Measurements from ENCODE around the gene CMTM3.

Gene CMTM3

GRCh38 chr16:66569827-66570405, 34.6 kb upstream of the CMTM3 start:
- H3K36me3 ChIP-seq (ENCODE audit: insufficient read depth, low read length): no peaks in the 10 kb centered on the region
- no peaks in the 10 kb centered on the region for H3K27me3 ChIP-seq (ENCODE audit: control insufficient read depth in 1 of 2, insufficient read depth in 2 of 2, low read length in 2 of 2)
- no peaks in the 10 kb centered on the region for H3K9me3 ChIP-seq (ENCODE audit: low read length)
- H3K27ac ChIP-seq (ENCODE audit: low read depth, low read length): no peak overlapping the region
- H3K4me1 ChIP-seq (ENCODE audit: insufficient read depth, low read length): no peaks in the 10 kb centered on the region
- no peak overlapping the region for H3K9ac ChIP-seq (ENCODE audit: low read length)
- no peak overlapping the region for H3K4me3 ChIP-seq (ENCODE audit: low read depth in 1 of 2, low read length in 2 of 2)

GRCh38 chr16:66572356-66572755, 32.1 kb upstream of the CMTM3 start:
- peaks cover 0 to under 1% of the 10 kb centered on the region in 2 donors for H3K27me3 ChIP-seq (ENCODE audit: control insufficient read depth in 1 of 2, insufficient read depth in 2 of 2, low read length in 2 of 2)
- no peak overlapping the region for H3K27ac ChIP-seq (ENCODE audit: low read depth, low read length)
- H3K9me3 ChIP-seq (ENCODE audit: low read length): no peaks in the 10 kb centered on the region
- H3K9ac ChIP-seq (ENCODE audit: low read length): no peak overlapping the region
- H3K4me3 ChIP-seq (ENCODE audit: low read depth in 1 of 2, low read length in 2 of 2): no peak overlapping the region
- no peaks in the 10 kb centered on the region for H3K36me3 ChIP-seq (ENCODE audit: insufficient read depth, low read length)
- no peaks in the 10 kb centered on the region for H3K4me1 ChIP-seq (ENCODE audit: insufficient read depth, low read length)

DNA sequence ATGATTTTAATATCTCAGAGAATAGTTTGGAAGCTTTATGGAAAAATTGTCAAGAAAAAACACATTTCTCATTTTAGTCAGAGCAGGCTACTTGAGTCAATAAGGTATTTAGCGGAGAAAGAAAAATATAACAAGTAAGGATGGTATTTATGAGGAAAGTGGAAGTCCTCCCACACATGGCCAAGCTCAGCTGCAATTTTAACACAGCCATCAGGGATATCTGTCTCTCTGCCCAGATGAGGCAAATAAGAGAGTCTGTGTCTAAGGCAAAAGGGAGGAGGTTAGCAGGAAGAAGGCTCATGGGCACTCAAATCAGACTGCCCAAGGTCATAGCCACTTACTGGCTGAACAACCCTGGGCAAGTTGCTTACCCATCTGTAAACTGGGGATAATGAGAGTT, 30.4 kb upstream of the CMTM3 start:
- Histone ChIP-seq H3K9me3 (ENCODE audit: low read length) (no peaks in the 10 kb centered on the region), H3K9ac (ENCODE audit: low read length) (no peak overlapping the region), H3K4me1 (ENCODE audit: insufficient read depth, low read length) (peaks cover 11% of the 10 kb centered on the region)

DNA sequence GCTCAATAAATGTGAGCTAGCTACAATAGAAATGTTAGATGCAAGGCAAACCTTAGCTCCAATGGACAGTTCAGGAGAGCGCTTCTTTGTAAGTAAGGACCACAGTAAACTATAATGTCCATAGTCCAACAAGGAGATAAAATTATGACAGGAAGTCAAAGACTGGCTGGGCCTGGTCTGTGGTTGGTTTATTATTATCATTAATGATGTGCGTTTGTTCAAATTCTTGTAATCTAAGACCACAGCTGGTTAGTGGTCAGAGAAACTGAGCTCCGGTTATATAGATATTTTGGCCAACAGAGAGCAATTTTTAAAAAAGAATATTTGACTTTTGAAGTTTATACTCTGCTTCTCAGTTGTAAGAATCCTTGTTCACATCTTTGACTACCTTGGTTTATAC, 30.0 kb upstream of the CMTM3 start:
- H3K27me3 ChIP-seq (ENCODE audit: control insufficient read depth in 1 of 2, insufficient read depth in 2 of 2, low read length in 2 of 2): peaks cover 18 to 21% of the 10 kb centered on the region in 2 donors
- no peak overlapping the region for H3K9ac ChIP-seq (ENCODE audit: low read length)
- no peaks in the 10 kb centered on the region for H3K36me3 ChIP-seq (ENCODE audit: insufficient read depth, low read length)
- H3K4me1 ChIP-seq (ENCODE audit: insufficient read depth, low read length): peaks cover 11% of the 10 kb centered on the region
- no peaks in the 10 kb centered on the region for H3K9me3 ChIP-seq (ENCODE audit: low read length)
- H3K4me3 ChIP-seq (ENCODE audit: low read depth in 1 of 2, low read length in 2 of 2): no peak overlapping the region
- no peak overlapping the region for H3K27ac ChIP-seq (ENCODE audit: low read depth, low read length)

More for the DNA sequence above, 30.4 kb upstream of the CMTM3 start:
- Histone ChIP-seq H3K4me3 (ENCODE audit: low read depth in 1 of 2, low read length in 2 of 2) (no peak overlapping the region), H3K36me3 (ENCODE audit: insufficient read depth, low read length) (no peaks in the 10 kb centered on the region), H3K27ac (ENCODE audit: low read depth, low read length) (no peak overlapping the region), H3K27me3 (ENCODE audit: control insufficient read depth in 1 of 2, insufficient read depth in 2 of 2, low read length in 2 of 2) (peaks cover 15 to 18% of the 10 kb centered on the region in 2 donors)

GRCh38 chr16:66575060-66575459, 29.4 kb upstream of the CMTM3 start:
- H3K9me3 ChIP-seq (ENCODE audit: low read length): no peaks in the 10 kb centered on the region

DNA sequence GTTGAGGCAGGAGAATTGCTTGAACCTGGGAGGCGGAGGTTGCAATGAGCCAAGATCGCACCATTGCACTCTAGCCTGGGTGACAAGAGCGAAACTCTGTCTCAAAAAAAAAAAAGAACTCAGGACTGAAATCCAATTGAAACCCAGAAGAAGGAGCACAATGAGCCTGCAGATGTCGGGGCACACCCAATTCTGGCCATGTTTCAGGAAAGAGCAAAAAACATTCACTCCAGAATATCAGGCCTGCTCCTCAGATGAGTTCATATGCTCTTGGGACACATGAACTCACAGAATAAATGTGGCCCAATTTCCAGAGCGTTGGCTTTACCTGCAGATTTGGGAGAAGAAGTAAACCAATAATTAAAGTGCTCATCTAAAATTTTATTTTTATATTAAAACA, 28.2 kb upstream of the CMTM3 start:
- H3K36me3 ChIP-seq (ENCODE audit: insufficient read depth, low read length): no peaks in the 10 kb centered on the region
- no peak overlapping the region for H3K27ac ChIP-seq (ENCODE audit: low read depth, low read length)
- peaks cover 11% of the 10 kb centered on the region for H3K4me1 ChIP-seq (ENCODE audit: insufficient read depth, low read length)
- H3K9me3 ChIP-seq (ENCODE audit: low read length): no peaks in the 10 kb centered on the region
- no peak overlapping the region for H3K9ac ChIP-seq (ENCODE audit: low read length)
- peaks cover 21 to 23% of the 10 kb centered on the region in 2 donors for H3K27me3 ChIP-seq (ENCODE audit: control insufficient read depth in 1 of 2, insufficient read depth in 2 of 2, low read length in 2 of 2)
- no peak overlapping the region for H3K4me3 ChIP-seq (ENCODE audit: low read depth in 1 of 2, low read length in 2 of 2)

More at GRCh38 chr16:66575060-66575459, 29.4 kb upstream of the CMTM3 start:
- H3K9ac ChIP-seq (ENCODE audit: low read length): no peak overlapping the region
- peaks cover 20 to 21% of the 10 kb centered on the region in 2 donors for H3K27me3 ChIP-seq (ENCODE audit: control insufficient read depth in 1 of 2, insufficient read depth in 2 of 2, low read length in 2 of 2)
- no peak overlapping the region for H3K4me3 ChIP-seq (ENCODE audit: low read depth in 1 of 2, low read length in 2 of 2)
- H3K36me3 ChIP-seq (ENCODE audit: insufficient read depth, low read length): no peaks in the 10 kb centered on the region
- H3K4me1 ChIP-seq (ENCODE audit: insufficient read depth, low read length): peaks cover 11% of the 10 kb centered on the region
- no peak overlapping the region for H3K27ac ChIP-seq (ENCODE audit: low read depth, low read length)

GRCh38 chr16:66578651-66579531, 25.6 kb upstream of the CMTM3 start, which contains the start of gene CMTM2:
CMTM2 (plus strand) TSS chr16:66579463; CDS start chr16:66579608, 145 bp downstream.
- H3K9ac ChIP-seq (ENCODE audit: low read length): no peak within 1 kb of the TSS
- peaks cover 21 to 23% of the 10 kb centered on the region in 2 donors for H3K27me3 ChIP-seq (ENCODE audit: control insufficient read depth in 1 of 2, insufficient read depth in 2 of 2, low read length in 2 of 2)
- H3K4me3 ChIP-seq (ENCODE audit: low read depth in 1 of 2, low read length in 2 of 2): peak within 1 kb of the TSS in 1 of 2 donors; percentile 38
- H3K9me3 ChIP-seq (ENCODE audit: low read length): no peaks in the 10 kb centered on the region
- H3K36me3 ChIP-seq (ENCODE audit: insufficient read depth, low read length): no peaks in the 10 kb centered on the region
- peaks cover 11% of the 10 kb centered on the region for H3K4me1 ChIP-seq (ENCODE audit: insufficient read depth, low read length)
- no peak within 1 kb of the TSS for H3K27ac ChIP-seq (ENCODE audit: low read depth, low read length)

DNA sequence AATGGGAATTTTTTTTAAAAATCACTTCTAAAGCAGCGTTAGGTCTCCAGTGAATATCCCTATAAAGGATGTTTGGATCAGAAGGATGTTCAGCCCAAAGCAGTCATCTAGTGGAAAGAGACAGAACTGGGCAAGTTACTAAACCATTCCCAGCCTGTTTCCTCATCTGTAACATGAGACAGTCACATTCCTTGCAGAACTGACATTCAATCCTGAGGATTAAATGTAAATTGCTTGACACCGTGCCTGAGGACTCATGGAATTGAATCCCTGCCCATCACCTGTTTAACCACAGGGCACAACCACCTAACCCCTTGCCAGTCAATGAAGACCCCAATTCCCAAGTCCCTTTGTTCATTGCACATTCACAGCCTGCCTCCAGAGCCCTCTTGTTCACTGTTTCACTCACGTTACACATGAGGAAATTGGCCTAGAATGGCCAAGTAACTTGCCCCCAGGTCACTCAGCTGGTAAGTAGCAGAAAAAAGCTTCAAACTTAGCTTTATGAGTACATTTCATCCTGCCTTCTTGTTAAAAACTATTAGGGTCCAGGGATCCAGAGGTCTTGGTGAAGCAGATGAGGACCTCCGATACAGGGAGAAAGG, 23.8 kb upstream of the CMTM3 start:
- no peak overlapping the region for H3K27ac ChIP-seq (ENCODE audit: low read depth, low read length)
- no peak overlapping the region for H3K4me3 ChIP-seq (ENCODE audit: low read depth in 1 of 2, low read length in 2 of 2)
- peaks cover 21 to 23% of the 10 kb centered on the region in 2 donors for H3K27me3 ChIP-seq (ENCODE audit: control insufficient read depth in 1 of 2, insufficient read depth in 2 of 2, low read length in 2 of 2)
- no peak overlapping the region for H3K9ac ChIP-seq (ENCODE audit: low read length)
- H3K4me1 ChIP-seq (ENCODE audit: insufficient read depth, low read length): peaks cover 11% of the 10 kb centered on the region
- H3K36me3 ChIP-seq (ENCODE audit: insufficient read depth, low read length): no peaks in the 10 kb centered on the region
- no peaks in the 10 kb centered on the region for H3K9me3 ChIP-seq (ENCODE audit: low read length)

- H3K9me3 ChIP-seq (ENCODE audit: low read length): no peaks in the 10 kb centered on the region
Observed at GRCh38 chr16:66581246-66581952, 23.1 kb upstream of the CMTM3 start.

GRCh38 chr16:66585481-66586239, 18.8 kb upstream of the CMTM3 start:
- H3K4me1 ChIP-seq (ENCODE audit: insufficient read depth, low read length): no peaks in the 10 kb centered on the region
- no peaks in the 10 kb centered on the region for H3K36me3 ChIP-seq (ENCODE audit: insufficient read depth, low read length)
- H3K27me3 ChIP-seq (ENCODE audit: control insufficient read depth in 1 of 2, insufficient read depth in 2 of 2, low read length in 2 of 2): no peaks in the 10 kb centered on the region
- no peak overlapping the region for H3K9ac ChIP-seq (ENCODE audit: low read length)
- H3K4me3 ChIP-seq (ENCODE audit: low read depth in 1 of 2, low read length in 2 of 2): no peak overlapping the region
- no peak overlapping the region for H3K27ac ChIP-seq (ENCODE audit: low read depth, low read length)
- H3K9me3 ChIP-seq (ENCODE audit: low read length): no peaks in the 10 kb centered on the region

More at GRCh38 chr16:66581246-66581952, 23.1 kb upstream of the CMTM3 start:
- no peaks in the 10 kb centered on the region for H3K36me3 ChIP-seq (ENCODE audit: insufficient read depth, low read length)
- H3K27me3 ChIP-seq (ENCODE audit: control insufficient read depth in 1 of 2, insufficient read depth in 2 of 2, low read length in 2 of 2): peaks cover 21 to 23% of the 10 kb centered on the region in 2 donors
- H3K4me1 ChIP-seq (ENCODE audit: insufficient read depth, low read length): peaks cover 11% of the 10 kb centered on the region
- no peak overlapping the region for H3K4me3 ChIP-seq (ENCODE audit: low read depth in 1 of 2, low read length in 2 of 2)
- H3K27ac ChIP-seq (ENCODE audit: low read depth, low read length): no peak overlapping the region
- no peak overlapping the region for H3K9ac ChIP-seq (ENCODE audit: low read length)
